GM21390 (cell line): ENCODE data around the gene MERTK.
"Not testable (repeated sequence)": the region's sequence is repeated elsewhere in the genome, so short reads cannot be mapped to it uniquely, and the experiment has no call there.

ENCODE experiments used
- ATAC-seq: cut with Tn5 transposase; IDR thresholded peaks from one replicate; pipeline ENCODE4 v1.9.1; 2021; ENCODE audit not compliant: unreplicated experiment

Gene MERTK

GRCh38 chr2:112034924-112035323 is 136.5 kb downstream of the MERTK start:
- no peak for ATAC-seq

- no peak for ATAC-seq
Measured at GRCh38 chr2:112035786-112036185, 137.4 kb downstream of the MERTK start.

DNA sequence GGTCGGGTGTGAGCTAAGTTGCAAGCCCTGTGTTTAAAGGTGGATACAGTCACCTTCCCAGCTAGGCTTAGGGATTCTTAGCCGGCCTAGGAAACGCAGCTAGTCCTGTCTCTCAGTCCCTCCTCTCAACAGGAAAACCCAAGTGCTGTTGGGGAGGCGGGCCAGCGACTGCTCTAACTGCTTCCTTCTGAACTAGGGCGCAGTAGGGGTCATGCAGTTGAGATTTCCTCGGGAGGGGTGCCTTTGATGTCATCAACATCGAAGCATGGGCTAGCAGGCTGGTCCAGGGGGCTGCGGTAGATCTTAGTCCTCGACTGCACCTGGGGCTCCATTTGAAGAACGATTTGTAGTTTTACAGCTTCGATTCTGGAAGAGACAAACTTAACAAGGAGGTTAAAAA is 141.1 kb downstream of the MERTK start:
- not testable (repeated sequence) for ATAC-seq

- ATAC-seq, result not testable (repeated sequence)
Measured at GRCh38 chr2:112040066-112040465, 141.7 kb downstream of the MERTK start.

- not testable (repeated sequence) for ATAC-seq
Measured at GRCh38 chr2:112041460-112041859, 143.1 kb downstream of the MERTK start.

GRCh38 chr2:112045446-112046014 is 147.1 kb downstream of the MERTK start:
- ATAC-seq, result no peak

GRCh38 chr2:112046231-112046630 is 147.8 kb downstream of the MERTK start:
- ATAC-seq, result no peak

DNA sequence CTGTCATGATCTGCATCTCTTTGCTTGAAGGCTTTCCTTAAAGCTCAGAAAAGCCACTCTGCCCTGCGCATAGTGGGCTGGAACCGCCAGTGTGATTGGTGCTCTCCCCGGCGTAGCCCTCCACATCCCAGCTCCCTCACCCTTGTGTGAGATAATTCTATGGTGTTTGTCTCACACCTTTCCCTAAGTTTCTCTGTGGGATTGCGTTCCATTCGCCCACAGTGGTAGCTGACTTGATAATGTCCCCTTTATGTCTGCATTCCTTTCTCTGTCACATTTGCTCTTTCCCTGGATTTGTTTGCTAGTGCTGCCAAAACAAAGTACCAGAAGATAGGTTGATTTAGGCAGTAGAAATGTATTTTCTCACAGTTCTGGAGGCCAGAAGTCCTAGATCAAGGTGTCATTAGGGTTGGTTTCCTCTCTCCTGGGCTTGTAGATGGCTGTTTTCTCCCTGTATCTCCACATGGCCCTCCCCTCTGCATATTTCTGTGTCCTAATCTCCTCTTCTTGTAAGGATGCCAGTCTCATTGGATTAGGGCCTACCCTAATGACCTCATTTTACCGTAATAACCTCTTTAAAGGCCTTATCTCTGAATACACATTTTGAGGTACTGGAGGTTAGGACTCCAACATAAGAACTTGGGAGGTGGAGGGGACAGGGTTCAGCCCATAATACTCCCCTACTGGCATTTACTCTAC is 149.3 kb downstream of the MERTK start:
- no peak for ATAC-seq

- ATAC-seq, result no peak
Measured at GRCh38 chr2:112048236-112048592, 149.8 kb downstream of the MERTK start.

GRCh38 chr2:112048887-112049286 is 150.5 kb downstream of the MERTK start:
- ATAC-seq, result peak; percentile 60

DNA sequence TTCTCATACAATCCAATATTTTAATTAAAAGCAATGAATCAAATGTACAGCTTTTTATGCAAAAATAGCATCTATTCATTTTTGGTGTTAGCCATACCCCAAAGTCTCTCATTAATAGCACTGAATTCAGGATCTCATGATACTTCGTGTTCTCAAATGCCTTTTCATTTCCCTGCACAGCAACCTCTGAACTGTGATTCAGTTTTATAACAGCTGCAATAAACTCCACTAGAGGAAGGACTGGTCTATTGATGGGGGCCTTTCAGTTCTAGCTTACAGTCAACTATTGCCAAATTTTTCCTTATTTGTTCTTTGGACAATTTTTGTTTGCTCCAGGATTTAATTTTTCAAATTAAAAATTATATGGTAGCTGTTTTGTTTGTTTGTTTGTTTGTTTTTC is 151.9 kb downstream of the MERTK start:
- no peak for ATAC-seq

DNA sequence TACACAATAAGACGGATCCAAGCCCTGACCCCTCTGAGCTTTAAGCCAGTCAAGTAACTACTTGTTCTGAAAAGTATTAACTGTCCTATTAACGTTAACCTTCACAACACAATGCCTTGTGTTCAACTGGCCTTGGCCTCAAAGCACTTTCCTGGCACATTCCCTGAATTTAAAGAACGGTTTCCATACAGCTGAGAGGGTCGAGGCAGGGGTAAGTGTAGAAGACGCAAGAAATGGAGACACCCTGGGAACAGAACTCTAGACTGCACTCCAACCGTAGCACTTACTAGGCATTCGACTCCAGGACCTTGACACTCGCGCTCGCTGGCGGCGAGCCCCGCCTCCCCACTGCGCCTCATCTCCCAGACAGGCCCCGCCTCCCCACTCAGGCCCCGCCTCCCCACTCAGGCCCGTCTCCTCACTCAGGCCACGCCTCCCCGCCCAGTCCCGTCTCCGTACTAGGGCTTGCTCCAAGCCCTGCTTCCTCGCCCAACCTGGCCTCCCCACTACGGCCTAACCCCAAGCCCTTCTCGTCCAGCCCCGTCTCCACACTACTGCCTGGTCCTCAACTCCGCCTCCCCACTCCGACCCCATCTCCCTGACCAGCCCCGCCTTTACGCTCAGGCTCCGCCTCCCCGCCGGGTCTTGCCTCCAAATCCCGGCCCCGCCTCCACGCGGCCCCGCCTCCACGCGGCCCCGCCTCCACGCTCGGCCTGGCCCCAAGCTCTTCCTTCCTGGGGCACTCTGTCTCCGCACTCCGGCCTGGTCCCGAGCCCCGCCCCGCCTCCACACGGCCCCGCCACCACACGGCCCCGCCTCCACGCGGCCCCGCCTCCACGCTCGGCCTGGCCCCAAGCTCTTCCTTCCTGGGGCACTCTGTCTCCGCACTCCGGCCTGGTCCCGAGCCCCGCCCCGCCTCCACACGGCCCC is 155.8 kb downstream of the MERTK start:
- ATAC-seq, result peak; percentile 54

DNA sequence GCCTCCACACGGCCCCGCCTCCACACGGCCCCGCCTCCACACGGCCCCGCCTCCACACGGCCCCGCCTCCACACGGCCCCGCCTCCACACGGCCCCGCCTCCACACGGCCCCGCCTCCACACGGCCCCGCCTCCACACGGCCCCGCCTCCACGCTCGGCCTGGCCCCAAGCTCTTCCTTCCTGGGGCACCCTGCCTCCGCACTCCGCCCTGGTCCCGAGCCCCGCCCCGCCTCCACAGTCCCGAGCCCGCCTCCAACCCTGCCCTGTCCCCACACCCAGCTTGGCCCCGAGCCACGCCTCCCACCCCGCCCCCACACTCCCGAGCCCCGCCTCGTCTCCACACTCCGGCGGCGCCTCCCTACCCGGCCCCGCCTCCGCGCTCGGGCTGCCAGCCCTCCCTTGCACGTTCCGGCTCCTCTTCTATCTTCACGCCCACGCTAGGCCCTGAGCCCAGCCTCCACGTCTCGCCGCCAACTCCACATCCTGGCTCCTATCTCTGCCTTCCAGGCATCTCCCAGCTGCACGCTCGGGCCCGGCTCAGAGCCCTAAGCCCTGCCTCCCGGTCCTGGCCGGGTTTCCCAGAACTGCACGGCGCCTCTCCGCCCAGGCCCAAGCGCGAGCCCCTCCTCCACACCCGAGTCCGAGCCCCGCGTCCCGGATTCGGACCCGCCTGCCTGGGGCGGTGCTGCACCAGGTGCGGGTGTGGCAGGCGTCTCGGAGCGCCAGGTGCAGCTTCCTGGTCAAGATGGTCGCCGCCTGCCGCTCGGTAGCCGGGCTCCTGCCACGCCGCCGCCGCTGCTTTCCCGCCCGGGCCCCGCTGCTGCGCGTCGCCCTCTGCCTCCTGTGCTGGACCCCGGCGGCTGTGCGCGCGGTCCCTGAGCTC is 156.7 kb downstream of the MERTK start, which contains the start of gene TMEM87B:
TMEM87B (plus strand) TSS at position 423 of the 883 bp plus-strand sequence; CDS start at position 746, 323 bp downstream.
- peak; percentile 66 for ATAC-seq

DNA sequence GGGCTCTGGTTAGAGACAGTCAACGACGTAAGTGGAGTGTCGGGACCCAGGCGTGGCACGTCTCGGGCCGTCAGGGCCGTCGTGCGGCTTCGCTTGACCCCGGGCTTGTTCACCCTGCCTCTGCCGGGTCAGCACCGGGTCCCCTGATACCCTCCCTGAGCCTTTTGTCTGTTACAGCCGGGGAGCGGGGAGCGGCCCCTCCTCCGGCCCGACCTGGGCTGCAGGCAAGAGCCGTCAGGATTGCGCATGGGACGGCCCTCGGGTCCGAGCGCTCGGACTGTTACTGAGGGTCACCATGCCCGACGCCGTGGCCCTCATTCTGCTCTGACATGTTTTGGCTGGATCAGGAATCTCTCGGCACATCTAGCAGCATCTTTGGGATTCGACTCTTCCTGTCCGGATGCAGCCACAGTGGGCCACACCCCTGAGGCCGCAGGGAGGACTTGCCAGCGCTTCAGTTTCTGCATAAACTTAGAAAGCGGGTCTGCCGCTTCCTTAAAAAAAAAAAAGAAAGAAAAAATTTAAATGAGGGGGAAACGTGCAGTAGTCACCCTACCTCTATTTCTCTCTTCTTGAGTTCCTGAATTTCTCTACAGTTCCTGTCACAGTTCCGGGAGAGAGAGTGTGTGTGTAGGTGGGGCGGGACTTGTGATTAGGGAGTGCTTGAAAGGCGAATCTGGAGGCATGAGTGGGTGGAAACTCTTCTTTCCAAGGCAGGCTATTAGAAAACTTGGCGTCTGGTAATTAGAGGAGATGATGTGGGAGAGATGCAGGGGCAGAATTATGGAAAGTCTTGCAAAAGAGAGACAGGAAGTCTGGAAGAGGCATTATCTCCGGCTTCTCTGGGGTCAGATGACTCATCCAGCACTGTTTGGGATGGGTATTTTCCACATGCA is 157.6 kb downstream of the MERTK start:
- peak; percentile 3 for ATAC-seq

DNA sequence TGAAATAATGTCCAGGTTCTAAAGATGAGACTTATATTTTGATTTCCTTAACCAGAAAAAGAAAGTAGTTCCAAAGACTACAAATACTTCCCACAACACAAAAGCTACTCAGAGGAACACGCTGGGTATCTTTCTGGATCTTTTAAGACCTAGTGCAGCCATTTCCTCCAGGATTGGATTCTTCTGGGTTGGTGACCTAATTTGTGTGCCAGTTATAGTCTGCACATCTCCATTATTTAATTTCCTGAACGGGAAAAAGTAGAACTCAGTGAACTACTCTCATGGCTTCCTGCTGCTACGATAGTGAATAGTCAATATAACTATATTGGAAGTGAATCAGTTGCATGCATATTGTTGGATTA is 158.2 kb downstream of the MERTK start:
- ATAC-seq, result no peak

GRCh38 chr2:112059671-112060070 is 161.3 kb downstream of the MERTK start:
- ATAC-seq, result no peak

- no peak for ATAC-seq
Measured at GRCh38 chr2:112061299-112061698, 162.9 kb downstream of the MERTK start.

- ATAC-seq, result no peak
Measured at GRCh38 chr2:112061840-112062239, 163.4 kb downstream of the MERTK start.

DNA sequence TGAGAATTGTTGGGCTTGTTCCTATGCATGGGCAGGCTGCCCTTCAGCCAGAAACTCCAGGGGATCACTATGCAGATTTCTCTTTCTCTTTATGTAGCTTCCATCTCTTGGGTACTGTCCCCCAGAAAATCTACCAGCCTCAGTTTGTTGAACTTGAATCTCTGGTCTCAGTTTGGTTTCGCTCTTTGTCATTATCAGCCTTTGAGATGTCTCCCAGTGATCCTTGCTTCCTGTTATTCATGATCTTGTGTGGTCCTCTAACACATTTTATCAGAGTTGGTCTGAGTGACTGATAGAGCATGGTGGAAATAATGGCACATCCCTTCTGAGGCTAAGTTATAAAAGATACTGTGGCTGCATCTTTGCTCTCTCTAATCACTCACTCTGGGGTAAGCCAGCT is 164.5 kb downstream of the MERTK start:
- ATAC-seq, result no peak

- ATAC-seq, result no peak
Measured at GRCh38 chr2:112065486-112065885, 167.1 kb downstream of the MERTK start.
